ENCODE results near the gene SCEL.

The SCEL gene

DNA sequence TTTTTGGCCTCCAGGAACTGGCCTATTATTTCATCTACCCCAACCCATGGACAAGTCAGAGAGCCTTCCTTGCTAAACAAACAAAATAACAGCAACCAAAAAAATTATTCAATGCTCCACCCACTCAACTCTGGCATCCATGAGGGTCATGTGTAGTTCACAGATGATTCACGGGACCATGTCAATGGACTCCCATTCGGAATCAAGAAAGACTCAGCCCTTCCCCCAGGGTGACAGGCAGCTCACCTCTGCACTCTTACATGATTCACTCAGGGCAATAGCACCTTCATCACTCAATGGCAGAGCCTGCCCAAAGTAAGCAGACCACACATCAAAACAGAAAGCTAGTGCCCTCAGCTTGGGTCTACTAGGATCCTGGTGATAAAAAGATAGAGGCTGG lies 14.3 kb upstream of the SCEL start:
- DNase-seq (ENCODE audit: low read depth in 2 of 2): no peak

DNA sequence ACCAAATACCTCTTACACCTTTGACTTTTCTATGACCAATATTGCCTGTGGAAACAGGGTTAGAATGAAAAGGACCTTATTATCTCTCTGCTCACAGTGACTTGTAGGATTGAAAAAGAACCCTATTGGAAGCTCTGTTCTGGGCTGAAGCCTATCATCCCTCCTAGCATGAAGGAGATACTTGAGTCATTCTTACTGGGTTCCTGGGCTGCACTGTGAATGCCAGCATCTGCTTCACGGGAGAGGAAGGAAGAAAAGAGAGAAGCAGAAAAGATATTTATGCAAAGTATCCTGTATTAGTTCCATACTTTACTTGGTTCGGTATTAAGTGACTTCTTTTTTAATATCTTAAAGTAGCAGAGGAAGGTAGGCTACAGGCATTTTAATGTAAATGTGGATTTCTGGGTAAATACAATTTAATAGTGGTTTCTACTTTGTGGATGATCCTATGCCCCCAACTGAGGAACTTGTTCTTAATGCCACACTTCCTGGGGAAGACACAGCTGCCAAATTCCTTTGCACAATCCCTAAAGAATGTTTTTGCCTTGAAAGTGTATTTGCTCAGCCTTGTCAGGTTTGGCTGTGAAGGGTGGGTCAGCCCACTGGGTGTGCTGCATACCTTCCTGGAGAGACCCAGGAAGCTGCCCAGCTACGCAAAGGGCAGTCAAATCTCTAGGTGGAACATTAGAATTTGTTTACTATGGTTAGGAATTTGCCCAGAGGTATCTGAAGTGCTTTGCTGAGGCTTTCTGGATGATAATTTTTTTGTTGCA lies 13.7 kb upstream of the SCEL start:
- no peak for DNase-seq (ENCODE audit: low read depth in 2 of 2)

DNA sequence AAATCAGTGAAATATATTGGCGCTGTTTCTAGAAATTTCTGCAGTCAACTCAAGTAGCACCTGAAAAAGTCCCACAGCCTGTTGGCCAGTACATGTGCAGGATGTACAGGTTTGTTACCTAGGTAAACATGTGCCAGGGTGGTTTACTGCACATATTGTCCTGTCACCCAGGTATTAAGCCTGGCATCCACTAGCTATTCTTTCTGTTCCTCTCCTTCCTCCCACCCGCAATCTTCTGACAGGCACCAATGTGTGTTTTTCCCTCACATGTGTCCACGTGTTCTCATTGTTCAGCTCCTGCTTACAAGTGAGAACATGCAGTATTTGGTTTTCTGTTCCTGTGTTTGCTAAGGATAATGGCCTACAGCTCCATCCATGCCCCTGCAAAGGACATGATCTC lies 13.1 kb upstream of the SCEL start:
- DNase-seq (ENCODE audit: low read depth in 2 of 2): no peak

DNA sequence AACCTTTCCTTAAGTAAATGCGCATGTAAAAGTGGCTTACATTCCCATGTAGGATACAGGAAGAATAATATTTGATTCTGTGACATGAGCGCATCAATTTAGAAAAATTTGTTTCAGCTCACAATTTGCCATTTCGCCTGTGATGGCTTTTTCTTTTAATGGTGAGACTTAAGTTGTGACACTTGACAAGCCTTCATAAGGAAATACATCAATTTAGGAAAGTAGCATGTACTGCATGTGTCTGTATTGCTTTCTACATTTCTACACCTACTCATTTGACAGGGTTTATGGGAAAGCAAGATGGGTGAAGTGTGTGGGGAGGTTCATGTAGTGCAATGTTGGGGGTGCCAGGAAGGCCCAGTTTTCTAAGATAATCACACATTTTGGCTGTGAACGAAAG lies 12.1 kb upstream of the SCEL start:
- DNase-seq (ENCODE audit: low read depth in 2 of 2): no peak

DNA sequence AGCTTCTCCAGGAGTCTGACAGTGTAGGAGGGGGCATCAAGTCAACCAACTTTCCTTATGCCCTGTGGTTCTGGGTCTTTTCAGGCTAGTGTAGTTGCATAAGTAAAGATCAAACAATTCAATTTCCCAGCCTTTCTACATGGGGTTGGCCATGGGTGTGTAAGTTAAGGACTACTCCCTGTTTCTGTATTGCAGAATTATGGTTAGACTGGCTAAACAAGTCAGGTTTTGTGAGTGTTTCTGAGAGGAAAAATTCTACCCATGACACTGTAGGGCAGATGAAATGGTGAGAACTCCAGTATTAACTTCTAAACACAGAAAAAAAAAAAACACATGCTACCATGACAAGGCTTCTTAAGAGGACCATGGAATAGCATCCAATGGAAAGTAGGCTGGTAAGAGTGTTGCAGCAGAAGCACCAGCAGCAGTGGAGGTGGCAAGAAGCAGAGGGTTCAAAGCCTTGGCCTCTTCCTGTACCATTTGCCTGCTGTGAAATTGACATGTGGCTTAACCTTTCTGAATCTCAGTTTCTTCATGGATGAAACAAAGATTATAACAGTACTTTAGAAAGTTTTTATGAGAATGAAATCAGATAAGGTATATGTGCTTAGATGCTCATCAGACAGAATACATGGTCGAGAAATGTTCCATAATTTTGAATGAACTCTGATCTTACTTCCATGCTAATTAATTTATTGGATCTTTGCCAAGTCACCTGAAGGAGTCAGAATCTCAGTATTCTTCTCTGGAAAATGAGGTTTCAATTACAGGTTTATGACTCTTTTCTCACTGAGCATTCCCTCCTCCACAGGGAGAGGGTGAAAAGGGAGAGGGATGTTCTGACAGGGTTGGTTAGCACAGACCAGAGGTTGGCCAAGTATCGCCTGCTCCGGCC lies 11.4 kb upstream of the SCEL start:
- DNase-seq (ENCODE audit: low read depth in 2 of 2): no peak

DNA sequence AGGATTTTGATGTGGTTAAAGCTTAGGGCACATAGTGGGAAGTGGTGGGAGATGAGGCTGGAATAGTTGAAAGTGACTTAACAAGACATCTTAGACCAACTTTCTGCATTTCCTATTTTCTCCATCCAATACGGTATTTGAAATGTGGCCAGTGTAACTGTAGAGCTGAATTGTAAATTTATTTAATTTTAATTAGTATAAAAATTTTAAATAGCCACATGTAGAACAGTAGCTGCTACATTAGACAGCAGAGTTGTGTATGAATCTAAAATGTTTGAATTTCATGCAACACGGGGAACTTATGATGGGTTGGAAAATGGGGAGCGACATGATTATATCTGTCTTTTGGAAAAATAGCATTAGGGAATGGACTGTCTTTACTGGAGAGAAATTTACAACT lies 7.1 kb upstream of the SCEL start:
- DNase-seq (ENCODE audit: low read depth in 2 of 2): no peak

DNA sequence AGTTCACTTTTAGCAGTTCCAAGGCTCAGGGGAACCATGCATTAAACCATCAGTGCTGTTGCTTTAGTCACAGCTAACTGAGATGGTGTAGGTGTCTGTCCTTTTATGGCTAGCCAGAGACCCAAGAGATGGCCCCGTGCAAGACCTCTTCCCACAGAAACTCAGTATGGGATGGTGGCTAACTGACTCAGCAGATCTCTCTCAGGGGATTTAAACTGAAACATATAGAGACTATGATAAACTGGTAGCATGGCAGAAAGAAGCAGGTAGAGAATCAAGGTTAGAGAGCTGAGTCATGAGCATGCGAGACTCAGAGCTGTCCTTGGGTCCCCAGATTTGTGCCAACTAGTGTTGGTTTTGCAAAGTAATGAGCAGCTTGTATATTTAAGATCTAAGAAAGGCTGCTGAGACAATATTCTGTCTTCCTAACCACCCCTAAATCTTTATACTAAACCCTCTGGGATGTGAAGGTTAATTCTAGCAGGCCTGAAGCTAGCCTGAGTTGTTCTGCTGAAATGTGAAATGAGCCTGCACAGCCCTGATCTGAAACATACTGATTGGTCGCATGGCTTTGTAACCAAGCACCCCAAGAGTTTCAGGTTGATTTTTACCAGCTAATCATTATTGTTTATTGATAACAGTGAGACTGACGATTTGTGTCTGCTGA lies 6.5 kb upstream of the SCEL start:
- DNase-seq (ENCODE audit: low read depth in 2 of 2): no peak

DNA sequence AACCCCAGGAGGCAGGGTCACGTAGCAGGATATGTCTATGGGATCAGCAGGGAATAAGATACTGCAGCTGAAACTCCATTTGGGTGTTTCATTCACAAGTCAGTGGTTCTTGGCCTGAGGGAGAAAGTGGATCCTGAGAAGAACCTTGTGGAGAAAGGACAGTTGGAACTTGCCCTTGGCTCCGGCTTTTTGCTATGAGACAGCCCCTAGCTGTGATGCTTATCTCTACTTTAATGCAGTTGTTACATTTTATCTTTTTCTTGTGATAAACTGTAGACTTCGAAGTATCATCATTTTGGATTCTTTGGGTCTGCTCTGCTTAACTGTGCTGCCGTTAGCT lies 6.0 kb upstream of the SCEL start:
- DNase-seq (ENCODE audit: low read depth in 2 of 2): no peak

DNA sequence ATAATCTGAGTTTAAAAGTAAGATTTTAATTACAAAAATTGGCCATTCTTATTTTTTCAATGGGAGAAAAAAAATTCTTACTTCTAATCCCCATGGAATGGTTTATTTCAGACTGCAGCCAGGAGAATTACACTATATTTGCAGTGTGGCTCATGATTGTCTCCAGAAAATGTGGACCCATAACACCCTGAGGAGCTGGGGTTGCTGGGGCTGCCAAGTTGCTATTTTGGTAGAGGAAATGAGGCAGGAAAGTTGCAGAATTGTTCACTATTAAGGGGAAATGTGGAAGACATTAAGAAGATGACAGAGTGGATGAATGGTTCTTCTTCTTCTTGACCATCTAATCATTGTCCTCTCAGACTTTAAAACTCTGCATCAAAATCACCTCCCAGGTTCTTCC lies 4.6 kb upstream of the SCEL start:
- DNase-seq (ENCODE audit: low read depth in 2 of 2): no peak

DNA sequence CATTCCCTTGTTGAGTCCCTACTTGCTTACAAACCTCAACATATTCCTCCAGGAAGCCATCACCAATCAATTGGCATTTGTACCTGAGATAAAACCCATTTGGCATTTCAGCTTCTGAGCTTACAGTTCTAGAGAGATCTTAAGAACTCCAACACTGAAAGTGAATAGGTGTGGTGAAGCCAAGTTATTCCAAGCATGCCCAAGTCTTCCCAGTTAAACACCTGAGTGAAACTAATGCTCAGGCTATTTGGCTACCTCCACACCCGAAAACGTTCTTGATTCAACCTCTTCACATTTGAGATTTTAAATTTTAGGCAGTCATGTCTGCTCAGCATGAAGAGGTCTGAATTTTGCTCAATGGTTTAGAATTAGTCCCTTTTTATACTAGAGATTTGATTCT lies 2.5 kb upstream of the SCEL start:
- no peak for DNase-seq (ENCODE audit: low read depth in 2 of 2)

DNA sequence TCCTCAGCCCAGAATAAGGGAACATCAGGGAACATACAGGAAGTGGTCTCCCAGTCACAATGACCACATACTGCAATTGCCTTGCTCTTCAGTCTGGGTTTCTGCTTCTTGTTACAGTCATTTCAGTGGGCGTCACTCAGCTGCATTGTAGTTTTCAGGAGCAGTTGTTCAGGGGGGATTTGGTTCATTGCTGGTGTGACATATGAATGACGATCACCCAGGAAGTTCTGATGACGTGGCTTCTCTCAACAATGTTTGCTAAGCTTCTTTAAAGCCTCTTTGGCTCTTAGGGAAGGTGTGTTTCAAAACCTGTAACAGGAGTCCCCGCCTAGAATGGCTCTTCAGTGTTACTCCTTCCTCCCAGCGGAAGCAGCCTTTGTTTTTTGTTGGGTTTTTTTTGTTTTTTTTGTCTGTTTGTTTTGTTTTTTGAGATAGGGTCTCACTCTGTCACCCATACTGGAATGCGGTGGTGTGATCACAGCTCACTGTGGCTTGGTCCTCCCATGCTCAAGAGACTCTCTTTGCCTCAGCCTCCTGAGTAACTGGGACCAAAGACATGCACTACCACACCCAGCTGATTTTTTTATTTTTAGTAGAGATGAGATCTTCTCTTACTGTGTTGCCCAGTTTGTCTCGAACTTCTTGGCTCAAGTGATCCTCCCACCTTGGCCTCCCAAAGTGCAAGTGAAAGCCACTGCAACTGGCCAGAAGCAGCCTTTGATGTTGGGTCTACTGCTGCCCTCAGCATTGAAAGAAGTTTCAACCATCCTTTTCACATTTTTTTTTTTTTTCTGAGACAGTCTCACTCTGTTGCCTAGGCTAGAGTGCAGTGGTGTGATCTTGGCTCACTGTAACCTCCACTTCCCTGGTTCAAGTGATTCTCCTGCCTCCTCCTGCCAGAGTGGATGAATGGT lies 1.4 kb upstream of the SCEL start:
- DNase-seq (ENCODE audit: low read depth in 2 of 2): no peak

DNA sequence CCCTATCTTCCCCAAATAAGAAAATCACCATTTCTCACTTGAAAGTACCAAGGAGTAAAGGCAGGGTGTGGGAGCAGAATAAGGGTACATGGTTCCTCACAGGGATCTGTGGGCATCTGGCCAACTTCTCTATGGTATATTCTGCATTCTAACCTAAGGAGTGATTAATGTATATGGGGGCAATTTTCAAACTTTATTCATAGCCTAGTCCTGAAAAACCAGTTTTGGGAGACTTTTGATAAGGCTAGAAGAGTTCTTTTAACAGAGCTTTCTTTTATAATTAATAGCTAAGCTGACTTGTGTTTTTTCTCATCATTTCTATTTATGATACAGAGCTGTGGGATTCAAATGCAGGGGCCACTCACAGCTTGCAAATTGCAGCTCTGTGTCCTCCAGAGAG lies 852 bp downstream of the SCEL start:
- DNase-seq (ENCODE audit: low read depth in 2 of 2): no peak

DNA sequence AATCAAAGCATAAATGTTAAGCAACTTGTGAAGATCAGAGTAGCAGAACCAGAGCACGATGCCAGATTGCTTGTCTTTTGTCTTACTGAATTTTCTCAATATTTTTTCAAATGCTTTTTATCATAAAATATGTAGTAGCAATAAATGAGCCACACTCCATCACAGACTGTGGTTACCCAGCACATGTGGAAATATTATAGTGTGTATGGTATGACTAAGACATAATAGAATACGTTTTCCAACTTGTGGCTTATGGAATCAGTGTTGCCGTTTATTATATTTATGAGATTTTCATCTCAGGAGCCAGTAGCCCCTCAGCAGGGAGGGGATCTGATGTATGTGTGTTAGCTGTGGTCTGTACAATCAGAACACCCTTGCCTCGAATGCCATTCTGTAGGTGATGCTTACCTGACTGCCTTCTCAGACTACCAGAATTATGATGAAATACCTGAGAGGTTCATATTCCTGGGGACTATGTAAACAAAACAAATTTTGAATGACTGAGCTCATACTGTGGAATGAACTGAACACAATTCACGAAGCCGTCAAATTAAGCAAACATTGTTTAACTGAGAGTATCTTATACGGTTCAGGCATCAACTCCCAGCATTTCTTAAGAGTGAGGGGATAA lies 1.9 kb downstream of the SCEL start:
- no peak for DNase-seq (ENCODE audit: low read depth in 2 of 2)

DNA sequence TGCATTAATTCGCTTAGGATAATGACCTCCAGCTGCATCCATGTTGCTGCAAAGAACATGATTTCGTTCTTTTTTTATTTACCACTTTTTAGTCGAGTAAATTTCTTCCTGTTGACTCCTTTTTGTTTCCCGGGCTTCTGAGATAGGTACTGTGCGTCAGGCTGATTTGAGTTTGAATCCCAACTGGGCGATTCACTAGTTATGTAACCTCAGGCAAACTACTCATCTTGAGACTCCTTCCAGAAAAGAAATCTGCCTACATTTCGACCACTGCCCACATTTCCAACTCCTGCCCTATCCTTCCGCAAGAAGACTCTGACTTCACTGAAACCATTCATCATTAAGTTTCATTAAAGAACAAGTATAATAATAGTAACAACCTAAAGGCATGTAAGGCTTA lies 8.2 kb downstream of the SCEL start:
- no peak for DNase-seq (ENCODE audit: low read depth in 2 of 2)

DNA sequence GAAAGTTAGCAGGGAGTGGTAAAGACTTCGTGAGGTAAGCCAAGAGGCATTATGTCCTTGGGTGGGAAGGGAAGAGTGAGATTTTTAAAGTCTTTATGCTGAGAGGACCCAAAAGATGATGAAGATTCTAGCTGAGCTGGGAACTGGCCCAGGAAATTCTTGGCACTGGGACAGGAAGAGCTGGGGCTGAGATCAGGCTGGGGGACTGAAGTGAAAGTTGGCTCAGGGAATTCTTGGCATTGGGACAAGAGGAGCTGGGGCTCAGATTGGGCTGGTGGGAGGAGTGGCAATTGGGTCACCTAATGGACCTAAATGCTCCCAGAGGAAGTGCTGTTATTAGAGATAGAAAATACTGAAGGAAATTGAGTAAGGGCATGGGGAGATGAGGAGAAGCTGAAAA lies 8.8 kb downstream of the SCEL start:
- no peak for DNase-seq (ENCODE audit: low read depth in 2 of 2)

DNA sequence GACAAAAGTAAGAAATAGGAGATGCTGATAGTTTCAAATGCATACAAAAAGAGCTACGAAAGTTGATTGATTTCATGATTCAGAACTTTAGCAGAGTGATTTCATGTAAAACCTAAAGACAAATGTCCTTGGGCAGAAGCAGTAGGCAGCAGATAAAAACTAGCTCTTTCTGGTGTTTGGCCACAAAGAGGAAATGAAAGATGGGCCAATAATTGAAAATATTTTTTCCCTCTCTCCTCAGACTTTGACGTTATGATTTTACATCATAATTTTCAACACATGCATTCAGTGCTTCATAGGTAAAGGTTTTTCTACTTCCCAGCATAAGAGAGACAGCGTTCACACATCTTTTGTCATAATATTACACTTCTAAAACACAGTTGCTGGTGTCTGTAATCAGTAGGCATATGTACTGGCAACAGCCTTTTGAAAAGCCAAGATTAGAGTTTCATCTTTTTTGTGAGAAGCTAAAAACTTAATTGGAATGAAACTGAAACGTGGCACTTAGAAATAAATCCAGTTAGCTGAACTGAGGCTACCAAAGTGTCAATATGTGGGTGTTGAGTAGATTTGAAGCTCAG lies 9.3 kb downstream of the SCEL start:
- DNase-seq (ENCODE audit: low read depth in 2 of 2): no peak

DNA sequence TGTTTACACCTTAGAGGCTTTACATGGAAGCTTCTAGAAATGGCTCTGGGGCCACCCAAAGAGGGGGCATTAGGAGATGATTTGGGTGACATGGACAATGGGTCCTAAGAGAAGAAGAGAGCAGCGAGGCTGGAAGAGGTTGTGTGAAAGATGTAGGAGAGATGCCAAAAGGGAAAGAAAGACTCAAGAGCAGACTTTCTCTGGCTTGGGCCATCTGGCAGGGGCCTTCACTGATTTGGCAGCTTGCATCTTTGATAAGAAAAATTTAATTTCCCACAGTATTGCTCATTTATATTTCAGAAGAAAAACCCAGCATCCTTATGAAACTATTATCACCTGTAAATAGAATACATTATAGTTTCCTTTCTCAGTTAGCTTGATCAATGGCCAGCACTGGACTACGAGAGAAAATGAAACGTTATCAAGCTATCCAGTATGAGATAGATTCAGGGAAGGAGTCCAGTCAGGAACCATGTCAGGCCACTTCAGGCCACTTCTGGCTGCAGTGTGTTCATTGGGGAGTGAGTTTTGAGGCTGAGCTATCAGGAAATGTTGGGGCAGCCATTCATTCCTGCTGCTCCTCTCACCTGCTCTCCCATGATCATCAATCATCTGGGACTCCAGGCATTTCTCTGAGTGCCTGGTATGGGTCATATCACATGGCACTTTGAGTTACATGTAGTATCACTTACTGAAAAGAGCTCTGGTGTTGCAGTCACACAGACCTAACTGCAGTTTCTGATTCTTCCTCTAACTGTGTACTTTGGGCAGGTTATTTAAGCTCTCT lies 10.3 kb downstream of the SCEL start:
- no peak for DNase-seq (ENCODE audit: low read depth in 2 of 2)

DNA sequence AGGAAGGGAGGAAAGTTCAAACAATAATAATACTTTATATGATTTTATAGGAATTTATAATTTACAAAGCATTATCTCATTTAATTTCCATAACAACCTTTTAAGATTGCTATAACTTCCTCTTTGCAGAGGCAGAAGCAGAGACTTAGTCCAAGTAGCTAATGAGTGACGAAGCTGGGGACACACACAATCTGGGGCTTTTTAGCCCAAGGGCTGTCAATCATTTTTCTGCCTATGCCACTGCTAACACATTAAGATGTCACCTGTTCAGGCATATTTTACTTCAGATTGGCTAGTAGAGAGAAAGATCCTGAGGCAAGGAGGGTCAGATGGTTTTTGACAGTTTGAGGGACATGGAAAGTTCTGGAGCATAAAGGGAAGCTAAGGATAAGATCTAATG lies 12.6 kb downstream of the SCEL start:
- DNase-seq (ENCODE audit: low read depth in 2 of 2): no peak

DNA sequence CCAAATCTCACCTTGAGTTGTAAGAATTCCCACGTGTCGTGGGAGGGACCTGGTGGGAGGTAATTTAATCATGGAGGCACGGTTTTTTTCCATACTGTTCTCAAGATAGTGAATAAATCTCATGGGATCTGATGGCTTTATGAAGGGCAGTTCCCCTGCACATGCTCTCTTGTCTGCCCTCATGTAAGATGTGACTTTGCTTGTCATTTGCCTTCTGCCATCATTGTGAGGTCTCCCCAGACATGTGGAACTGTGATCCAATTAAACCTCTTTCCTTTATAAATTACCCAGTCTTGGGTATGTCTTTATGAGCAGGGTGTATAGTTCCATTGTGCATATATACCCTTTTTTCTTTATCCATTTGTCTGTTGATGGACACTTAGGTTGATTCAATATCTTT lies 13.1 kb downstream of the SCEL start:
- no peak for DNase-seq (ENCODE audit: low read depth in 2 of 2)

DNA sequence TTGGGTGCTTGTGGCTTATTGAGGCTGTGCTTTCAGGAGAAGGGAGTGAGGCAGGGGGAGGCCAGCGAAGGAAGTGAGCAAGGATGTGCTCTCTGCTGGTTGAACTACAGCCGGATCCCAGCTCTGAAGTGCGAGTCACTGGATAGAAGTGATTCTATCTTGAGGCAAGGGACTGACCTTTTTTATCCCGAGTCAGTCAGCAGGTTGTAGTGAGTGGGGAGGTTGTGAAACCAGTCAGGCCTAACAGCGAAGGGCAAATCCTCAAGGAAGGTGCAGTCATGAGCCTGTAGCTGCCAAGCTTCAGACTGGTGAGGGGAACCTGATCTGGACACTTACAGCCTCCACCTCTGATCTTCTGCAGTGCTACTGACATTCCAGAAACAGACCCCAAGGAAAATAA lies 18.6 kb downstream of the SCEL start:
- DNase-seq (ENCODE audit: low read depth in 2 of 2): no peak
